ENCODE data around the gene HMGN4. TPM values are rescaled to one million over a fixed set of nuclear protein-coding genes. Genes with fewer than 3 reads are reported as not detected.

HMGN4 gene
- total and polyA plus RNA-seq, 9 of the 15 experiments (the other 6 are each of a cell fraction or from before 2014, with no cell fraction given): 35.4 to 134 (median 94.1) TPM

- TF ChIP-seq ZNF507 (tag; conservative IDR thresholded peaks at IDR 0.05): no peak
- TF ChIP-seq PHF21A (IDR thresholded peaks at IDR 0.05; ENCODE audit: borderline replicate concordance, low read depth): peak; percentile 8
- TF ChIP-seq ZNF699 (CRISPR knock-in tag; IDR thresholded peaks at IDR 0.05; ENCODE audit: insufficient replicate concordance): no peak
- peak; percentile 37; the same call in 1 of the 2 replicates for TF ChIP-seq STAT5A (IDR thresholded peaks at IDR 0.05; ENCODE audit: borderline replicate concordance, low read length)
- TF ChIP-seq, protein P1, sequence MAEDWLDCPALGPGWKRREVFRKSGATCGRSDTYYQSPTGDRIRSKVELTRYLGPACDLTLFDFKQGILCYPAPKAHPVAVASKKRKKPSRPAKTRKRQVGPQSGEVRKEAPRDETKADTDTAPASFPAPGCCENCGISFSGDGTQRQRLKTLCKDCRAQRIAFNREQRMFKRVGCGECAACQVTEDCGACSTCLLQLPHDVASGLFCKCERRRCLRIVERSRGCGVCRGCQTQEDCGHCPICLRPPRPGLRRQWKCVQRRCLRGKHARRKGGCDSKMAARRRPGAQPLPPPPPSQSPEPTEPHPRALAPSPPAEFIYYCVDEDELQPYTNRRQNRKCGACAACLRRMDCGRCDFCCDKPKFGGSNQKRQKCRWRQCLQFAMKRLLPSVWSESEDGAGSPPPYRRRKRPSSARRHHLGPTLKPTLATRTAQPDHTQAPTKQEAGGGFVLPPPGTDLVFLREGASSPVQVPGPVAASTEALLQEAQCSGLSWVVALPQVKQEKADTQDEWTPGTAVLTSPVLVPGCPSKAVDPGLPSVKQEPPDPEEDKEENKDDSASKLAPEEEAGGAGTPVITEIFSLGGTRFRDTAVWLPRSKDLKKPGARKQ (CRISPR knock-in tag; IDR thresholded peaks at IDR 0.05): no peak
- no peak for TF ChIP-seq BRCA1 (IDR thresholded peaks at IDR 0.05)
- no peak for TF ChIP-seq BRCA1 (CRISPR knock-in tag; IDR thresholded peaks at IDR 0.05)
- TF ChIP-seq CTBP1 (IDR thresholded peaks at IDR 0.05; ENCODE audit: borderline replicate concordance): peak; percentile 89
- TF ChIP-seq MCM2 (IDR thresholded peaks at IDR 0.05; ENCODE audit: low read depth): no peak
- TF ChIP-seq PCBP2 (IDR thresholded peaks at IDR 0.05; ENCODE audit: low read depth, low read length, poor library complexity, severe bottlenecking): no peak
- 0 out of 2 replicates have a peak, but pooled peaks have one; percentile 8 for TF ChIP-seq ZNF324 (CRISPR knock-in tag; IDR thresholded peaks at IDR 0.05)
- TF ChIP-seq ZFP36 (IDR thresholded peaks at IDR 0.05; ENCODE audit: low read depth, low read length, partially characterized antibody): no peak
- no peak for TF ChIP-seq PCBP1 (IDR thresholded peaks at IDR 0.05; ENCODE audit: low read depth, low read length, poor library complexity, severe bottlenecking)
- peak in 1 of 2 experiments; percentile 80; a peak in 1 of 4 replicates for TF ChIP-seq RCOR1 (IDR thresholded peaks at IDR 0.05; ENCODE audit: borderline replicate concordance in 1 of 2, low read depth in 2 of 2, low read length in 2 of 2)
- no peak for TF ChIP-seq GATA2 (CRISPR knock-in tag; IDR thresholded peaks at IDR 0.05)
- TF ChIP-seq CBX1 (IDR thresholded peaks at IDR 0.05; ENCODE audit: low read depth): no peak
- TF ChIP-seq E2F1 (CRISPR knock-in tag; IDR thresholded peaks at IDR 0.05): 0 out of 2 replicates have a peak, but pooled peaks have one; percentile 48
- TF ChIP-seq BCOR (IDR thresholded peaks at IDR 0.05): peak; percentile 76; the same call in 1 of the 2 replicates
- peak; percentile 73 for TF ChIP-seq SP1 (CRISPR knock-in tag; IDR thresholded peaks at IDR 0.05)
- TF ChIP-seq RB1 (IDR thresholded peaks at IDR 0.05; ENCODE audit: low read depth): no peak
- no peak for TF ChIP-seq TAF7 (tag; IDR thresholded peaks at IDR 0.05)
- TF ChIP-seq ZC3H8 (IDR thresholded peaks at IDR 0.05): no peak
- no peak for TF ChIP-seq ZNF76 (CRISPR knock-in tag; IDR thresholded peaks at IDR 0.05; ENCODE audit: borderline replicate concordance)
- TF ChIP-seq FOXA1 (IDR thresholded peaks at IDR 0.05; ENCODE audit: borderline replicate concordance): no peak
- TF ChIP-seq, protein P2, sequence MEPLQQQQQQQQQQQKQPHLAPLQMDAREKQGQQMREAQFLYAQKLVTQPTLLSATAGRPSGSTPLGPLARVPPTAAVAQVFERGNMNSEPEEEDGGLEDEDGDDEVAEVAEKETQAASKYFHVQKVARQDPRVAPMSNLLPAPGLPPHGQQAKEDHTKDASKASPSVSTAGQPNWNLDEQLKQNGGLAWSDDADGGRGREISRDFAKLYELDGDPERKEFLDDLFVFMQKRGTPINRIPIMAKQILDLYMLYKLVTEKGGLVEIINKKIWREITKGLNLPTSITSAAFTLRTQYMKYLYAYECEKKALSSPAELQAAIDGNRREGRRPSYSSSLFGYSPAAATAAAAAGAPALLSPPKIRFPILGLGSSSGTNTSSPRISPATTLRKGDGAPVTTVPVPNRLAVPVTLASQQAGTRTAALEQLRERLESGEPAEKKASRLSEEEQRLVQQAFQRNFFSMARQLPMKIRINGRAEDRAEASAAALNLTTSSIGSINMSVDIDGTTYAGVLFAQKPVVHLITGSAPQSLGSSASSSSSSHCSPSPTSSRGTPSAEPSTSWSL (CRISPR knock-in tag; IDR thresholded peaks at IDR 0.05; ENCODE audit: borderline replicate concordance): no peak
- TF ChIP-seq CBFA2T3 (IDR thresholded peaks at IDR 0.05): 0 out of 2 replicates have a peak, but pooled peaks have one; percentile 4
- 0 out of 2 replicates have a peak, but pooled peaks have one; percentile 25 for TF ChIP-seq HDAC8 (tag; IDR thresholded peaks at IDR 0.05)
Measured at GRCh38 chr6:26556263-26557070, 18.3 kb downstream of the HMGN4 start (continued).

All from K562 (cell line).